ENCODE measurements around the gene PC. TPM values are rescaled to one million over a fixed set of nuclear protein-coding genes. Genes with fewer than 3 reads are reported as not detected.
"Not testable (repeated sequence)": the region's sequence is repeated elsewhere in the genome, so short reads cannot be mapped to it uniquely, and the experiment has no call there.

Gene PC
- 8.7 and 9.1 TPM in 2 replicates for total RNA-seq

- intact Hi-C loops (cut with micrococcal nuclease), result loop anchor here (1.0 to 5.0 kb wide), 9 partner anchors 91 to 646 kb away; partner anchors contain the start of genes CCDC87, CCS, KDM2A and RBM14
Observed at GRCh38 chr11:66958232-66958955, at the start of gene PC. Gene PC (minus strand): TSS chr11:66958383. CDS start chr11:66872159, 86,224 bp downstream.

GRCh38 chr11:67007126-67007525 is 48.9 kb upstream of the PC start:
- intact Hi-C loops (cut with micrococcal nuclease), result no loop called here

GRCh38 chr11:67006029-67006884 is 48.1 kb upstream of the PC start:
- intact Hi-C loops (cut with micrococcal nuclease), result no loop called here

- intact Hi-C loops (cut with micrococcal nuclease), result not testable (repeated sequence)
Observed at GRCh38 chr11:67005200-67005599, 47.0 kb upstream of the PC start.

GRCh38 chr11:67002921-67003411 is 44.8 kb upstream of the PC start:
- intact Hi-C loops (cut with micrococcal nuclease), result no loop called here

- intact Hi-C loops (cut with micrococcal nuclease), result no loop called here
Observed at GRCh38 chr11:67002297-67002913, 44.2 kb upstream of the PC start.

- intact Hi-C loops (cut with micrococcal nuclease), result no loop called here
Observed at GRCh38 chr11:67001332-67001731, 43.1 kb upstream of the PC start.

GRCh38 chr11:66999555-66999954 is 41.4 kb upstream of the PC start:
- intact Hi-C loops (cut with micrococcal nuclease), result no loop called here

GRCh38 chr11:66996609-66997273 is 38.6 kb upstream of the PC start:
- intact Hi-C loops (cut with micrococcal nuclease), result no loop called here

GRCh38 chr11:66992041-66992440 is 33.9 kb upstream of the PC start:
- intact Hi-C loops (cut with micrococcal nuclease), result no loop called here

- intact Hi-C loops (cut with micrococcal nuclease), result not testable (repeated sequence)
Observed at GRCh38 chr11:66989360-66989759, 31.2 kb upstream of the PC start.

- intact Hi-C loops (cut with micrococcal nuclease), result not testable (repeated sequence)
Observed at GRCh38 chr11:66988741-66989140, 30.6 kb upstream of the PC start.

GRCh38 chr11:66987924-66988637 is 29.9 kb upstream of the PC start:
- intact Hi-C loops (cut with micrococcal nuclease), result no loop called here

GRCh38 chr11:66987158-66987620 is 29.0 kb upstream of the PC start:
- intact Hi-C loops (cut with micrococcal nuclease), result no loop called here

- intact Hi-C loops (cut with micrococcal nuclease), result no loop called here
Observed at GRCh38 chr11:66986178-66986545, 28.0 kb upstream of the PC start.

GRCh38 chr11:66985508-66986177 is 27.5 kb upstream of the PC start:
- intact Hi-C loops (cut with micrococcal nuclease), result no loop called here

- intact Hi-C loops (cut with micrococcal nuclease), result no loop called here
Observed at GRCh38 chr11:66983275-66983924, 25.2 kb upstream of the PC start.

- intact Hi-C loops (cut with micrococcal nuclease), result no loop called here
Observed at GRCh38 chr11:66981976-66982578, 23.9 kb upstream of the PC start.

All from T-helper 1 cell treated with Interleukin-12 subunit alpha and Interleukin-12 subunit beta and Interleukin-4 antibody, amounts not matched to agents 30 ng/mL and 1 ng/mL, for 36 hours (primary cell).